Muscle of back (tissue), 13 donors: ENCODE results near the gene TAF11L11. TPM values are rescaled to one million over a fixed set of nuclear protein-coding genes. Genes with fewer than 3 reads are reported as not detected.
"Not testable (repeated sequence)": the region's sequence is repeated elsewhere in the genome, so short reads cannot be mapped to it uniquely, and the experiment has no call there.

Experiments used
- DNase-seq, 3 donors: peaks; one replicate each; pipeline versions ENCODE4 v3.0.0 to v3.0.0-alpha.2; 2013
- long read RNA-seq, 9 donors: transcript quantifications; one replicate each; lab custom pipeline, GENCODE V29; 2026
- polyA plus RNA-seq, 10 donors: library from polyadenylated mRNA; unstranded; fragments of 120-200 nt; gene quantifications; one replicate each; pipeline ENCODE4 v1.2.1, GENCODE V29; 2013; ENCODE audit not compliant: insufficient read length in 10 of 10

The TAF11L11 gene
- not detected for polyA plus RNA-seq
- long read RNA-seq, donor 1, result 0 reads
- long read RNA-seq, donor 2, result 0 reads
- long read RNA-seq, donor 3, result 0 reads
- long read RNA-seq, donor 4, result 0 reads
- long read RNA-seq, donor 5, result 0 reads
- long read RNA-seq, donor 6, result 0 reads
- long read RNA-seq, donor 7, result 0 reads
- long read RNA-seq, donor 8, result 0 reads
- long read RNA-seq, donor 9, result 0 reads

DNA sequence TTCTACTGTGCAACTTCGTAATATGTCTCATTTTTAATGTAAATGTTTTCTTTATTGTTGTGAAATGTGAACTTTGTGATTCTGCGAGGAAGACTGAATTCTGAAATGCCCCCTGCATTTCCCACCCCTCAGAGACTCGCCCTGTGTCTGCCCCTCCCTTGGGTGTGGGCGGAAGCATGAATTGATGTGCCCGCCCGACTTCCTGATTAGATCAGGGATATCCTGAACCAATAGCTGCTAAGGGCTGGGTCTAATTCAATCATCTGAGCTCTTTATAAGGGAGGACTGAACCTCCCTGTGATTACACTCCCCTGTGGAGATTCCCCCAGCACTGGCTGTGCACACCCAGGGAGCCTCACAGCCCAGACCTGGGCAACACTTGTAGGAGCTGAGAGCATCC lies at the start of gene TAF11L11:
Gene TAF11L11 (plus strand): TSS at position 304 of the 400 bp plus-strand sequence.
- not testable (repeated sequence) for DNase-seq

DNA sequence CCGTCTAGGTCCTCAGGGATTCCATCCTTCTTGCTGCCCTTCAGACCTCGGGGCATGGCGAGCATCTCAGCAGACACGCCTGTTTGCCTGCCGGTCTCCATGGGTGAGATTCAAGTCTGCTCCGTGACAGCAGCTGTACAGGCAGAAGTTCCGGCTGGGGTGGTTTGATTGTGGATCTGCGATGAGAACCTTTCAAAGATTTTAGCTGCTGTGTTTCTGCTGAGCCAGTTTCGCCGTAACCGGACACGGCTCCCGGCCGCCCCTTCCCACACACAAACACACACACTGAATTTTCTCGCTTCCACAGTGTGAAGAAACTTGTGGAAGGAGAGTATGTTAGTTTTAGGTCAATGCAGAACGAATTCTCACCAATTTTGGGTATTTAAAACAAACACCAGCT lies 18.3 kb upstream of the TAF11L11 start, which contains the start of gene TAF11L7:
Gene TAF11L7 (minus strand): TSS at position 101 of the 400 bp plus-strand sequence.
- not testable (repeated sequence) for DNase-seq

DNA sequence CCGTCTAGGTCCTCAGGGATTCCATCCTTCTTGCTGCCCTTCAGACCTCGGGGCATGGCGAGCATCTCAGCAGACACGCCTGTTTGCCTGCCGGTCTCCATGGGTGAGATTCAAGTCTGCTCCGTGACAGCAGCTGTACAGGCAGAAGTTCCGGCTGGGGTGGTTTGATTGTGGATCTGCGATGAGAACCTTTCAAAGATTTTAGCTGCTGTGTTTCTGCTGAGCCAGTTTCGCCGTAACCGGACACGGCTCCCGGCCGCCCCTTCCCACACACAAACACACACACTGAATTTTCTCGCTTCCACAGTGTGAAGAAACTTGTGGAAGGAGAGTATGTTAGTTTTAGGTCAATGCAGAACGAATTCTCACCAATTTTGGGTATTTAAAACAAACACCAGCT lies 13.1 kb upstream of the TAF11L11 start, which contains the start of gene TAF11L8:
Gene TAF11L8 (minus strand): TSS at position 101 of the 400 bp plus-strand sequence.
- DNase-seq, result not testable (repeated sequence)

- not testable (repeated sequence) for DNase-seq
Observed at GRCh38 chr5:17594255-17594654, 9.7 kb upstream of the TAF11L11 start, which contains the start of gene TAF11L9. Gene TAF11L9 (minus strand): TSS chr5:17594394.

DNA sequence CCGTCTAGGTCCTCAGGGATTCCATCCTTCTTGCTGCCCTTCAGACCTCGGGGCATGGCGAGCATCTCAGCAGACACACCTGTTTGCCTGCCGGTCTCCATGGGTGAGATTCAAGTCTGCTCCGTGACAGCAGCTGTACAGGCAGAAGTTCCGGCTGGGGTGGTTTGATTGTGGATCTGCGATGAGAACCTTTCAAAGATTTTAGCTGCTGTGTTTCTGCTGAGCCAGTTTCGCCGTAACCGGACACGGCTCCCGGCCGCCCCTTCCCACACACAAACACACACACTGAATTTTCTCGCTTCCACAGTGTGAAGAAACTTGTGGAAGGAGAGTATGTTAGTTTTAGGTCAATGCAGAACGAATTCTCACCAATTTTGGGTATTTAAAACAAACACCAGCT lies 6.3 kb upstream of the TAF11L11 start, which contains the start of gene TAF11L10:
Gene TAF11L10 (minus strand): TSS at position 101 of the 400 bp plus-strand sequence.
- not testable (repeated sequence) for DNase-seq

GRCh38 chr5:17604951-17605350 lies 968 bp downstream of the TAF11L11 start:
- no peak for DNase-seq

DNA sequence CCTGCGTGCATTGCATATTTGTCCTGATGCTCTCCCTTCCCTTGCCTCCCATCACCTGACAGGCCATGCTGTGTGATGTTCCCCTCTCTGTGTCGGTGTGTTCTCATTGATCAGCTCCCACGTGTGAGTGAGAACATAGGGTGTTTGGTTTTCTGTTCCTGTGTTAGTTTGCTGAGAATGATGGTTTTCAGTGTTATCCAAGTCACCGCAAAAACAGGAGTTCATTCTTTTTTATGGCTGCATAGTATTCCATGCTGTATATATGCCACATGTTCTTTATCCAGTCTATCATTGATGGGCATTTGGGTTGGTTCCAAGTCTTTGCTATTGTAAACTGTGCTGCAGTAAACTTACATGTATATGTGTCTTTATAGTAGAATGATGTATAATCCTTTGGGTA lies 3.5 kb downstream of the TAF11L11 start:
- not testable (repeated sequence) for DNase-seq

DNA sequence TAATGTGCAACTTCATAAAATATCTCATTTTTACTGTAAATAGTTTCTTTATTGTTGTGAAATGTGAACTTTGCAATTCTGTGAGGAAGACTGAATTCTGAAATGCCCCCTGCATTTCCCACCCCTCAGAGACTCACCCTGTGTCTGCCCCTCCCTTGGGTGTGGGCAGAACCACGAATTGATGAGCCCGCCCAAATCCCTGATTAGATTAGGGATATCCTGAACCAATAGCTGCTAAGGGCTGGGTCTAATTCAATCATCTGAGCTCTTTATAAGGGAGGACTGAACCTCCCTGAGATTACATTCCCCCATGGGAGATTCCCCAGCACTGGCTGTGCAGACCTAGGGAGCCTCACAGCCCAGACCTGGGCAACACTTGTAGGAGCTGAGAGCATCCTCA lies 6.1 kb downstream of the TAF11L11 start, which contains the start of gene TAF11L12:
Gene TAF11L12 (plus strand): TSS at position 301 of the 400 bp plus-strand sequence.
- DNase-seq, result not testable (repeated sequence)

DNA sequence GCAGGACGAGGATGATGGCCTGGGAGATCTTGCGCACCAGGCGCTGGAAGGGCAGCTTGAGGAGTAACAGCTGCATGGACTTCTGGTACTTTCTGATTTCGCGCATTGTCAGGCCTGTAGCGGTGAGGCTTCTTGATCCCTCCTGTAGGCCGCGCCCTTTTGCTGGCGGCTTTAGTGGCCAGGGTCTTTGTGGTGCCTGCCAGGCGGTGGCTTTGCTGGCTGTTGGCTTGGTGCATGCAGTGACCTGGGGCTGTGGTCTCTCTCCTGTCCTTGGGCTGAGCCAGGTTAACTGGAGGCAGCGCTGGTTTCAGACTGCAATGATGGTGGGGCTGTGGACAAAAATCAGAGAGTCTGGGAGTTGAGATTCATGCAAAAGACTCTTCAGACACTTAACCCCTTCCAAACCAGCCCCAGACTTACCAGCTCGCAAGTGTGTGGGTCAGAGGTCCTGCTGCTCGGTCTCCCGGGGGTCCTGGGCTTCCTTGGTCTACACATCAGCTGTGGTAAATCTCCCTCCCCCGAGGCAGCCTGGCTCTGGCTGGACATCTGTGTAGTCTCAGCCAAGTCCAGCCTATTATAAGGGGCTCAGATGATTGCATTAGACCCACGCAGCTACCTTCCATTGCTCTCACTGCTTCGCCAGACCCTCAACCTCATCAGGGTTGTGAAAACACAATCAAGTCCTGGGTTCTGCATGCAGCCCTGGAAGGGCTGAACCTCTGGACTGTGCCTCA lies 11.1 kb downstream of the TAF11L11 start:
- DNase-seq, result no peak

DNA sequence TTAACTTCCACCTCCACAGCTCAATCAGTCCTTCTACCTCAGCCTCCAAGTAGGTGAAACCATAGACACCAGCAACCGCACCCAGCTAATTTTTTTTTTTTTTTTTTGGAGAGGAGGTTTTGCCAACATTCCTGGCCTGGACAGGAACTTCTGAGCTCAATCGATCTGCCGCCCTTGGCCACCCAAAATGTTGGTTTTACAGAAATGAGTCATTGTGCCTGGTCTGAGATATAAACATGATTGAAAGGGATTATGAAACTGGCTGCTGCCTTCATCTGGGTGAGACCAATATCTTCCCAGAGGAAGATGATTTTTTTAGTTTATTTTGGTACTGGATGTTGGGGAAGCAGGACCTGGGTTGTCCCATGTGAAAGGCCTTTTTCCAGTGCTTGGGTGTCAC lies 15.4 kb downstream of the TAF11L11 start:
- no peak for DNase-seq

GRCh38 chr5:17620627-17621026 lies 16.6 kb downstream of the TAF11L11 start:
- no peak for DNase-seq

GRCh38 chr5:17625686-17626085 lies 21.7 kb downstream of the TAF11L11 start:
- DNase-seq, result no peak

DNA sequence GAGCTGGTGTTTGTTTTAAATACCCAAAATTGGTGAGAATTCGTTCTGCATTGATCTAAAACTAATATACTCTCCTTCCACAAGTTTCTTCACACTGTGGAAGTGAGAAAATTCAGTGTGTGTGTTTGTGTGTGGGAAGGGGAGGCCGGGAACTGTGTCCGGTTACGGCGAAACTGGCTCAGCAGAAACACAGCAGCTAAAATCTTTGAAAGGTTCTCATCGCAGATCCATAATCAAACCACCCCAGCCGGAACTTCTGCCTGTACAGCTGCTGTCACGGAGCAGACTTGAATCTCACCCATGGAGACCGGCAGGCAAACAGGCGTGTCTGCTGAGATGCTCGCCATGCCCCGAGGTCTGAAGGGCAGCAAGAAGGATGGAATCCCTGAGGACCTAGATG lies 27.8 kb downstream of the TAF11L11 start, which contains the start of gene TAF11L13:
Gene TAF11L13 (plus strand): TSS at position 301 of the 400 bp plus-strand sequence.
- not testable (repeated sequence) for DNase-seq

GRCh38 chr5:17634160-17634559 lies 30.2 kb downstream of the TAF11L11 start, which contains the start of gene TAF11L14:
Gene TAF11L14 (plus strand): TSS chr5:17634460.
- no peak for DNase-seq

- not testable (repeated sequence) for DNase-seq
Observed at GRCh38 chr5:17649232-17649631, 45.2 kb downstream of the TAF11L11 start.

DNA sequence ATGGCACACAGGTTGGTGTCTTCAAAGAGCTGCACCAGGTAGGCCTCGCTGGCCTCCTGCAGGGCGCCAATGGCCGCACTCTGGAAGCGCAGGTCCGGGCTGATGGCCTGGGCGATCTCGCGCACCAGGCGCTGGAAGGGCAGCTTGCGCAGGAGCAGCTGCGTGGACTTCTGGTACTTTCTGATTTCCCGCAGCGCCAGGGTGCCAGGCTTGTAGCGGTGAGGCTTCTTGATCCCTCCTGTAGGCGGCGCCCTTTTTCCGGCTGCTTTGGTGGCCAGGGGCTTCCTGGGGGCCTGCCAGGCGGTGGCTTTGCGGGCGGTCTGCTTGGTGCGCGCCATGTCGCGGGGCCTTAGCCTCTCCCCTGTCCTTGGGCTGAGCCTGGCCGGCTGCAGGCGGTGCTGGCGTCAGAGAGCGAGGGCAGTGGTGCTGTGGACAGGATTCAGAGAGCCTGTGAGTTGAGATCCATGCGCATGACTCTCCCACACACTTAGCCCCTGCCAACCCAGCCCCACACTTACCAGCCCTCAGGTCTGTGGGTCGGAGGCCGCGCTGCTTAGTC lies 51.3 kb downstream of the TAF11L11 start:
- DNase-seq, result not testable (repeated sequence)

Other genes with a start within 250 kb of the TAF11L11 start
- not detected for gene TAF11L2, start 106.0 kb upstream of the TAF11L11 start, polyA plus RNA-seq
- not detected for gene TAF11L3, start 85.8 kb upstream of the TAF11L11 start, polyA plus RNA-seq
- gene TAF11L4, start 82.4 kb upstream of the TAF11L11 start, polyA plus RNA-seq, result not detected
- gene TAF11L5, start 78.9 kb upstream of the TAF11L11 start, polyA plus RNA-seq, result not detected
- gene TAF11L6, start 75.5 kb upstream of the TAF11L11 start, polyA plus RNA-seq, result not detected
- not detected for gene TAF11L7, start 18.4 kb upstream of the TAF11L11 start, polyA plus RNA-seq
- gene TAF11L8, start 13.2 kb upstream of the TAF11L11 start, polyA plus RNA-seq, result not detected
- gene TAF11L9, start 9.8 kb upstream of the TAF11L11 start, polyA plus RNA-seq, result not detected
- not detected for gene TAF11L10, start 6.4 kb upstream of the TAF11L11 start, polyA plus RNA-seq
- gene TAF11L12, start 6.2 kb downstream of the TAF11L11 start, polyA plus RNA-seq, result not detected
- gene TAF11L13, start 27.9 kb downstream of the TAF11L11 start, polyA plus RNA-seq, result not detected
- not detected for gene TAF11L14, start 30.3 kb downstream of the TAF11L11 start, polyA plus RNA-seq